HCT116 (cell line): Measurements from ENCODE around the gene DPEP3. TPM values are rescaled to one million over a fixed set of nuclear protein-coding genes. Genes with fewer than 3 reads are reported as not detected.

Source experiments
- ATAC-seq: fragments of 200-7000 bp; cut with Tn5 transposase; 2 replicates; pipeline ENCODE4 v1.9.1; 2020; ENCODE audit warnings: mild to moderate bottlenecking, moderate library complexity
- BruUV-seq: library from RNA; stranded (reverse); fragments of 400-500 nt; replicated peaks from 2 replicates; lab custom pipeline; 2021; lab: Mats Ljungman, UMichigan
- CTCF ChIA-PET: fragments of 300-600 bp; sonication (Branson Sonifier 250); formaldehyde crosslinking; loops from one replicate; lab custom pipeline; 2021; ENCODE audit warnings: antibody characterized with exemption; lab: Charles Lee
- POLR2A ChIA-PET: fragments of 300-600, 350-600 bp; sonication (Branson Sonifier 250); formaldehyde crosslinking; loops from one replicate; lab custom pipeline; 2021; ENCODE audit warnings: antibody characterized with exemption; lab: Charles Lee
- RAD21 ChIA-PET, 2 experiments: fragments of 300-600 bp; sonication (Branson Sonifier 250); formaldehyde crosslinking; loops; one replicate each; lab custom pipeline; 2023; ENCODE audit warnings: low total read pairs in 2 of 2; ENCODE audit not compliant: uncharacterized antibody in 2 of 2, unreplicated experiment in 2 of 2, low non-redundant PET in 1 of 2; lab: Charles Lee
- DNase-seq: peaks from one replicate; pipeline ENCODE4 v3.0.0-alpha.2; 2010; ENCODE audit warnings: low read depth, low spot score
- H2AFZ ChIP-seq: fragments of 200-600 bp; shearing (Covaris generic), sonication (generic); 2 replicates; pipeline ENCODE4 v1.6.1; 2017; ENCODE audit warnings: low read depth, mixed run types, mixed read lengths, antibody characterized with exemption, low read length; ENCODE audit not compliant: poor library complexity, severe bottlenecking
- H3K27ac ChIP-seq: 2 replicates; pipeline ENCODE4 v1.5.1; 2012; ENCODE audit warnings: low read depth, low read length
- H3K27me3 ChIP-seq: fragments of 200-600 bp; sonication (generic); 2 replicates; pipeline ENCODE4 v1.6.1; 2016; ENCODE audit warnings: mixed run types, low read length, mixed read lengths; ENCODE audit not compliant: insufficient read depth
- H3K36me3 ChIP-seq, 2 experiments: fragments of 200-500 bp in 1 of 2; fragments of 200-600 bp in 1 of 2; sonication (Bioruptor generic) in 1 of 2; sonication (generic) in 1 of 2; 2 replicates each; pipeline versions ENCODE4 v1.5.1 to v1.6.1; 2014 to 2016; ENCODE audit warnings: low read length in 2 of 2, inconsistent platforms in 1 of 2, mixed read lengths in 1 of 2, mixed run types in 1 of 2; ENCODE audit not compliant: insufficient read depth in 2 of 2, control insufficient read depth in 1 of 2
- H3K4me1 ChIP-seq, 2 experiments: fragments of 200-600 bp in 1 of 2; sonication (generic) in 1 of 2; 2 replicates each; pipeline versions ENCODE4 v1.5.1 to v1.6.1; 2012 to 2017; ENCODE audit warnings: low read length in 2 of 2, inconsistent platforms in 1 of 2, mild to moderate bottlenecking in 1 of 2, mixed read lengths in 1 of 2, mixed run types in 1 of 2, moderate library complexity in 1 of 2; ENCODE audit not compliant: insufficient read depth in 2 of 2, control insufficient read depth in 1 of 2
- H3K4me2 ChIP-seq: fragments of 200-600 bp; sonication (generic); 2 replicates; pipeline ENCODE4 v1.6.1; 2017; ENCODE audit warnings: mixed run types, low read length, mixed read lengths
- H3K4me3 ChIP-seq, 2 experiments: fragments of 200-600 bp in 1 of 2; sonication (generic) in 1 of 2; replicated peaks in 1 of 2; 2 replicates each; pipeline ENCODE4 v1.5.1; 2011 to 2016; ENCODE audit warnings: low read length in 2 of 2, control low read depth in 1 of 2, low read depth in 1 of 2, mild to moderate bottlenecking in 1 of 2, mixed read lengths in 1 of 2, mixed run types in 1 of 2
- H3K79me2 ChIP-seq: fragments of 200-600 bp; sonication (generic); 2 replicates; pipeline ENCODE4 v1.6.1; 2017; ENCODE audit warnings: mild to moderate bottlenecking, mixed run types, low read length, moderate library complexity, mixed read lengths; ENCODE audit not compliant: insufficient read depth
- H3K9ac ChIP-seq: fragments of 200-600 bp; sonication (generic); 2 replicates; pipeline ENCODE4 v1.6.1; 2016; ENCODE audit warnings: low read length, mixed read lengths
- H3K9me2 ChIP-seq: fragments of 200-600 bp; sonication (generic), shearing (Covaris generic); 2 replicates; pipeline ENCODE4 v1.6.1; 2017; ENCODE audit warnings: mixed run types, mild to moderate bottlenecking, moderate library complexity; ENCODE audit not compliant: insufficient read depth
- H3K9me3 ChIP-seq, 2 experiments: fragments of 200-500 bp in 1 of 2; fragments of 200-600 bp in 1 of 2; sonication (Bioruptor generic) in 1 of 2; sonication (generic) in 1 of 2; 2 replicates each; pipeline ENCODE4 v1.6.1; 2014 to 2017; ENCODE audit warnings: low read length in 2 of 2, mixed read lengths in 2 of 2, inconsistent platforms in 1 of 2, low read depth in 1 of 2, mild to moderate bottlenecking in 1 of 2, mixed run types in 1 of 2, moderate library complexity in 1 of 2; ENCODE audit not compliant: control insufficient read depth in 1 of 2, insufficient read depth in 1 of 2
- H4K20me1 ChIP-seq: fragments of 200-600 bp; sonication (generic), shearing (Covaris generic); 2 replicates; pipeline ENCODE4 v1.6.1; 2017; ENCODE audit warnings: mixed run types, mild to moderate bottlenecking, moderate library complexity; ENCODE audit not compliant: insufficient read depth
- ATF3 ChIP-seq: IDR thresholded peaks from 2 replicates; pipeline ENCODE4 v1.6.1; 2012
- CBX3 ChIP-seq: IDR thresholded peaks from 2 replicates; pipeline ENCODE4 v1.6.1; 2012; ENCODE audit warnings: low read depth
- EGR1 ChIP-seq: IDR thresholded peaks from 2 replicates; pipeline ENCODE4 v1.6.1; 2012; ENCODE audit warnings: low read depth
- ELF1 ChIP-seq: IDR thresholded peaks from 2 replicates; pipeline ENCODE4 v1.6.1; 2012; ENCODE audit warnings: low read depth, borderline replicate concordance
- EZH2phosphoT487 ChIP-seq: fragments of 200-600 bp; IDR thresholded peaks from 2 replicates; pipeline ENCODE4 v1.6.1; 2018; ENCODE audit warnings: antibody characterized with exemption, borderline replicate concordance
- FOSL1 ChIP-seq: IDR thresholded peaks from 2 replicates; pipeline ENCODE4 v1.6.1; 2012; ENCODE audit warnings: low read depth
- JUND ChIP-seq: IDR thresholded peaks from 2 replicates; pipeline ENCODE4 v1.6.1; 2012
- MAX ChIP-seq: IDR thresholded peaks from 2 replicates; pipeline ENCODE4 v1.6.1; 2012
- RAD21 ChIP-seq: IDR thresholded peaks from 2 replicates; pipeline ENCODE4 v1.6.1; 2012; ENCODE audit warnings: low read depth, mild to moderate bottlenecking
- REST ChIP-seq: IDR thresholded peaks from 2 replicates; pipeline ENCODE4 v1.6.1; 2012; ENCODE audit warnings: low read depth
- SIN3A ChIP-seq: IDR thresholded peaks from 2 replicates; pipeline ENCODE4 v1.6.1; 2012; ENCODE audit warnings: low read depth
- SRF ChIP-seq: IDR thresholded peaks from 2 replicates; pipeline ENCODE4 v1.6.1; 2012; ENCODE audit warnings: low read depth
- TCF7L2 ChIP-seq: IDR thresholded peaks from 2 replicates; pipeline ENCODE4 v1.7.0; 2011; ENCODE audit warnings: borderline replicate concordance, inconsistent platforms; ENCODE audit not compliant: insufficient read depth, insufficient read length; ENCODE audit errors: extremely low read depth
- ZFX ChIP-seq: fragments of 450-650 bp; IDR thresholded peaks from 2 replicates; pipeline ENCODE4 v1.6.1; 2017
- ZNF274 ChIP-seq: fragments of 200-500 bp; sonication (Bioruptor generic); IDR thresholded peaks from 2 replicates; pipeline ENCODE4 v1.6.1; 2014; ENCODE audit warnings: mild to moderate bottlenecking, low read depth, low read length, inconsistent platforms
- intact Hi-C: fragments of 100-400 bp; cut with micrococcal nuclease; formaldehyde crosslinking; loops from 2 replicates; pipeline ENCODE4 v1.10.0; 2022
- total RNA-seq: library from RNA; stranded (reverse); gene quantifications from one replicate; pipeline ENCODE4 v1.2.1, GENCODE V29; 2021; ENCODE audit not compliant: unreplicated experiment
- TF ChIP-seq, protein P1 (sequence below): IDR thresholded peaks from 2 replicates; pipeline ENCODE4 v1.6.1; 2011; ENCODE audit warnings: mild to moderate bottlenecking, low read length, moderate library complexity; ENCODE audit not compliant: insufficient replicate concordance; ENCODE audit errors: extremely low read depth
- TF ChIP-seq, protein P2 (sequence below), 3 experiments: fragments of 200-600 bp in 1 of 3; sonication (generic) in 1 of 3; IDR thresholded peaks in 2 of 3; conservative IDR thresholded peaks in 1 of 3; 2 replicates each; pipeline ENCODE4 v1.5.1; 2012 to 2017; ENCODE audit warnings: low read depth in 2 of 3, low read length in 2 of 3, antibody characterized with exemption in 1 of 3, borderline replicate concordance in 1 of 3, control low read depth in 1 of 3, mild to moderate bottlenecking in 1 of 3, mixed read lengths in 1 of 3, mixed run types in 1 of 3, moderate library complexity in 1 of 3; ENCODE audit not compliant: insufficient read depth in 1 of 3

DPEP3 gene
- total RNA-seq, 1 experiment from 2014 or later = not detected

- Histone ChIP-seq H3K27me3 (no peaks in the 10 kb centered on the region), H3K9me3 (no peaks in the 10 kb centered on the region), H3K9me2 (no peaks in the 10 kb centered on the region), H4K20me1 (no peaks in the 10 kb centered on the region), H2AFZ (no peak overlapping the region), H3K79me2 (no peaks in the 10 kb centered on the region), H3K36me3 (no peaks in the 10 kb centered on the region; a peak in 2 of 4 replicates), H3K9ac (no peak overlapping the region), H3K4me2 (no peak overlapping the region), H3K4me3 (no peak overlapping the region), H3K4me1 (no peaks in the 10 kb centered on the region), H3K27ac (no peak overlapping the region)
- no peak for TF ChIP-seq SIN3A
- TF ChIP-seq ATF3 = no peak
- TF ChIP-seq TCF7L2 = no peak
- no peak for TF ChIP-seq MAX
- TF ChIP-seq CBX3 = no peak
- TF ChIP-seq REST = no peak
- no peak for TF ChIP-seq RAD21
- TF ChIP-seq ELF1 = no peak
- TF ChIP-seq EGR1 = no peak
- TF ChIP-seq, protein P1, sequence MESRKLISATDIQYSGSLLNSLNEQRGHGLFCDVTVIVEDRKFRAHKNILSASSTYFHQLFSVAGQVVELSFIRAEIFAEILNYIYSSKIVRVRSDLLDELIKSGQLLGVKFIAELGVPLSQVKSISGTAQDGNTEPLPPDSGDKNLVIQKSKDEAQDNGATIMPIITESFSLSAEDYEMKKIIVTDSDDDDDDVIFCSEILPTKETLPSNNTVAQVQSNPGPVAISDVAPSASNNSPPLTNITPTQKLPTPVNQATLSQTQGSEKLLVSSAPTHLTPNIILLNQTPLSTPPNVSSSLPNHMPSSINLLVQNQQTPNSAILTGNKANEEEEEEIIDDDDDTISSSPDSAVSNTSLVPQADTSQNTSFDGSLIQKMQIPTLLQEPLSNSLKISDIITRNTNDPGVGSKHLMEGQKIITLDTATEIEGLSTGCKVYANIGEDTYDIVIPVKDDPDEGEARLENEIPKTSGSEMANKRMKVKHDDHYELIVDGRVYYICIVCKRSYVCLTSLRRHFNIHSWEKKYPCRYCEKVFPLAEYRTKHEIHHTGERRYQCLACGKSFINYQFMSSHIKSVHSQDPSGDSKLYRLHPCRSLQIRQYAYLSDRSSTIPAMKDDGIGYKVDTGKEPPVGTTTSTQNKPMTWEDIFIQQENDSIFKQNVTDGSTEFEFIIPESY = no peak
- TF ChIP-seq ZFX = no peak
- no peak for TF ChIP-seq SRF
- TF ChIP-seq, protein P2, sequence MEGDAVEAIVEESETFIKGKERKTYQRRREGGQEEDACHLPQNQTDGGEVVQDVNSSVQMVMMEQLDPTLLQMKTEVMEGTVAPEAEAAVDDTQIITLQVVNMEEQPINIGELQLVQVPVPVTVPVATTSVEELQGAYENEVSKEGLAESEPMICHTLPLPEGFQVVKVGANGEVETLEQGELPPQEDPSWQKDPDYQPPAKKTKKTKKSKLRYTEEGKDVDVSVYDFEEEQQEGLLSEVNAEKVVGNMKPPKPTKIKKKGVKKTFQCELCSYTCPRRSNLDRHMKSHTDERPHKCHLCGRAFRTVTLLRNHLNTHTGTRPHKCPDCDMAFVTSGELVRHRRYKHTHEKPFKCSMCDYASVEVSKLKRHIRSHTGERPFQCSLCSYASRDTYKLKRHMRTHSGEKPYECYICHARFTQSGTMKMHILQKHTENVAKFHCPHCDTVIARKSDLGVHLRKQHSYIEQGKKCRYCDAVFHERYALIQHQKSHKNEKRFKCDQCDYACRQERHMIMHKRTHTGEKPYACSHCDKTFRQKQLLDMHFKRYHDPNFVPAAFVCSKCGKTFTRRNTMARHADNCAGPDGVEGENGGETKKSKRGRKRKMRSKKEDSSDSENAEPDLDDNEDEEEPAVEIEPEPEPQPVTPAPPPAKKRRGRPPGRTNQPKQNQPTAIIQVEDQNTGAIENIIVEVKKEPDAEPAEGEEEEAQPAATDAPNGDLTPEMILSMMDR (IDR thresholded peaks at IDR 0.05 in 2 of 3, conservative IDR thresholded peaks at IDR 0.05 in 1 of 3; ENCODE audit: borderline replicate concordance in 1 of 3, insufficient read depth in 1 of 3, low read depth in 2 of 3, low read length in 2 of 3) = no peak
- no peak for TF ChIP-seq FOSL1
- no peak for TF ChIP-seq EZH2phosphoT487
- no peak for TF ChIP-seq ZNF274
- no peak for TF ChIP-seq JUND
- DNase-seq = no peak
- POLR2A ChIA-PET = no interaction called here
- no TSS peak for BruUV-seq
- CTCF ChIA-PET = interaction anchor here (0.7 to 1.3 kb wide), 5 partner anchors 42 to 407 kb away, joined by 3 to 5 read pairs (median 3); no protein-coding TSS in a partner anchor
- RAD21 ChIA-PET = no interaction called here
- intact Hi-C loops = loop anchor here (1.0 kb wide), 2 partner anchors 45 to 256 kb away; no protein-coding TSS in a partner anchor
- no peak for ATAC-seq
Measured at GRCh38 chr16:67928147-67928546, 52.2 kb downstream of the DPEP3 start.
